Measurements from ENCODE around the gene UBA7. TPM values are rescaled to one million over a fixed set of nuclear protein-coding genes. Genes with fewer than 3 reads are reported as not detected.

Gene UBA7
- total RNA-seq, 4 donors from 2014 or later, result 3.5 to 16.1 (median 5.1) TPM

- in situ Hi-C loops (cut with MboI; ENCODE audit: low sequenced_read_pairs in 4 of 4), result no loop called here
- Histone ChIP-seq H3K27ac (no peak overlapping the region), H3K4me3 (no peak overlapping the region), H3K9me3 (no peaks in the 10 kb centered on the region), H3K27me3 (no peaks in the 10 kb centered on the region), H3K36me3 (no peaks in the 10 kb centered on the region), H3K4me1 (peaks cover 0 to 7% of the 10 kb centered on the region in 2 donors)
- no peak for DNase-seq
- ATAC-seq, result no peak
- intact Hi-C loops (cut with DNase I; ENCODE audit: low total_unique reads), result no loop called here
- TF ChIP-seq CTCF (IDR thresholded peaks at IDR 0.05 in 4 of 5, conservative IDR thresholded peaks at IDR 0.05 in 1 of 5), result no peak
- no peak for TF ChIP-seq POLR2A (IDR thresholded peaks at IDR 0.05)
Observed at GRCh38 chr3:49791571-49791970, 22.2 kb downstream of the UBA7 start.

- intact Hi-C loops (cut with DNase I; ENCODE audit: low total_unique reads) (no loop called here), in situ Hi-C loops (cut with MboI; ENCODE audit: low sequenced_read_pairs in 4 of 4) (no loop called here)
- no peaks in the 10 kb centered on the region for H3K27me3 ChIP-seq
- TF ChIP-seq POLR2A (IDR thresholded peaks at IDR 0.05) (no peak), CTCF (IDR thresholded peaks at IDR 0.05 in 4 of 5, conservative IDR thresholded peaks at IDR 0.05 in 1 of 5) (no peak)
- H3K4me3 ChIP-seq, result no peak overlapping the region
- no peaks in the 10 kb centered on the region for H3K36me3 ChIP-seq
- no peak overlapping the region for H3K27ac ChIP-seq
- H3K9me3 ChIP-seq, result no peaks in the 10 kb centered on the region
- peaks cover 0 to 7% of the 10 kb centered on the region in 2 donors for H3K4me1 ChIP-seq
- ATAC-seq (no peak), DNase-seq (no peak)
Observed at GRCh38 chr3:49790626-49791411, 22.9 kb downstream of the UBA7 start.

- intact Hi-C loops (cut with DNase I; ENCODE audit: low total_unique reads), result loop anchor here (5.0 to 10.0 kb wide), 2 partner anchors 144 to 943 kb away; partner anchors contain the start of gene PRKAR2A
- no peak for ATAC-seq
Observed at GRCh38 chr3:49788056-49788455, 25.7 kb downstream of the UBA7 start.

DNA sequence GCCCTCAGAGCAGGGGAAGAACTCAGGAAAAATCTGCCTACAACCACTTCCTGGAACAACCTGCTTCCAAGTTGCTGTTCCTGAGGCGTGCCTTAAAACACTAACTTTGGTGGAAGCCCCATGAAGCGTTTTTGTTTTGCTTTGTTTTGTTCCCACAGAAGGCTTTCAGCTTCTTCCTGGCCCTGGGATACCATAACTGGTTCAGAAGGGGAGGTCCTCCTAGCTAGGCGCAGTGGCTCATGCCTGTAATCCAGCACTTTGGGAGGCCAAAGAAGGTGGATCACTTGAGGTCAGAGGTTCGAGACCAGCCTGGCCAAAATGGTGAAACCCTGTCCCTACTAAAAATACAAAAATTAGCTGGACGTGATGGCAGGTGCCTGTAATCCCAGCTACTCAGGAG is 26.2 kb downstream of the UBA7 start:
- no peak for DNase-seq
- TF ChIP-seq CTCF (IDR thresholded peaks at IDR 0.05 in 4 of 5, conservative IDR thresholded peaks at IDR 0.05 in 1 of 5), result no peak
- TF ChIP-seq POLR2A (IDR thresholded peaks at IDR 0.05), result no peak
- H3K4me3 ChIP-seq, result no peak overlapping the region
- H3K36me3 ChIP-seq, result peaks cover 0 to 11% of the 10 kb centered on the region in 2 donors
- in situ Hi-C loops (cut with MboI; ENCODE audit: low sequenced_read_pairs in 4 of 4), result no loop called here
- intact Hi-C loops (cut with DNase I; ENCODE audit: low total_unique reads), result loop anchor here (2.0 to 10.0 kb wide), 3 partner anchors 63 to 943 kb away; partner anchors contain the start of gene PRKAR2A
- H3K4me1 ChIP-seq, result peaks cover 10 to 21% of the 10 kb centered on the region in 2 donors
- H3K9me3 ChIP-seq, result no peaks in the 10 kb centered on the region
- H3K27me3 ChIP-seq, result no peaks in the 10 kb centered on the region
- H3K27ac ChIP-seq, result peak overlapping the region; percentile 90 to 97 (median 94)
- ATAC-seq, result no peak

More at GRCh38 chr3:49788056-49788455, 25.7 kb downstream of the UBA7 start:
- in situ Hi-C loops (cut with MboI; ENCODE audit: low sequenced_read_pairs in 4 of 4), result no loop called here
- Histone ChIP-seq H3K4me3 (no peak overlapping the region), H3K27me3 (no peaks in the 10 kb centered on the region), H3K36me3 (peaks cover 0 to 11% of the 10 kb centered on the region in 2 donors), H3K9me3 (no peaks in the 10 kb centered on the region), H3K4me1 (peaks cover 10 to 21% of the 10 kb centered on the region in 2 donors), H3K27ac (no peak overlapping the region)
- TF ChIP-seq POLR2A (IDR thresholded peaks at IDR 0.05) (no peak), CTCF (IDR thresholded peaks at IDR 0.05 in 4 of 5, conservative IDR thresholded peaks at IDR 0.05 in 1 of 5) (no peak)
- no peak for DNase-seq
